ENCODE data around the gene PAH.

DNA sequence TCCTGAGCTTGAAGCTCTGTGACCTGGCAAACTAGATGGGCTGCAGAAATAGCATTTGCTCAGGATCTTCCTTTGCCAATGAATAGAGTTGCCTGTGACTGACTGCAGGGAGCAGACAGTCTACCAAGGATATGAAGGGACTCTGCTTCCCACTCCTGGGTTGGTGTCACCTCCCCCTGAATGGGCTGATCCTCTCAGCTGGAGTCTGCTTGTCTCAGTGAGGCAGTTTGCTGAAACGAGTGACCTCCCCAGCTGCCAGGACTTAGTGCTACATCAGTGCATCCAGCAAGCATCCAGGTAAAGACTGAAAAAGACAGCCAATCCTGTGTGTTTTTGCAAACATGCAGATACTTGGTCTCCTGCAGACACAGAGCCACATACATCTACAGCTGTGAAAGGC lies 28.5 kb downstream of the PAH start:
- TF ChIP-seq, protein P1, sequence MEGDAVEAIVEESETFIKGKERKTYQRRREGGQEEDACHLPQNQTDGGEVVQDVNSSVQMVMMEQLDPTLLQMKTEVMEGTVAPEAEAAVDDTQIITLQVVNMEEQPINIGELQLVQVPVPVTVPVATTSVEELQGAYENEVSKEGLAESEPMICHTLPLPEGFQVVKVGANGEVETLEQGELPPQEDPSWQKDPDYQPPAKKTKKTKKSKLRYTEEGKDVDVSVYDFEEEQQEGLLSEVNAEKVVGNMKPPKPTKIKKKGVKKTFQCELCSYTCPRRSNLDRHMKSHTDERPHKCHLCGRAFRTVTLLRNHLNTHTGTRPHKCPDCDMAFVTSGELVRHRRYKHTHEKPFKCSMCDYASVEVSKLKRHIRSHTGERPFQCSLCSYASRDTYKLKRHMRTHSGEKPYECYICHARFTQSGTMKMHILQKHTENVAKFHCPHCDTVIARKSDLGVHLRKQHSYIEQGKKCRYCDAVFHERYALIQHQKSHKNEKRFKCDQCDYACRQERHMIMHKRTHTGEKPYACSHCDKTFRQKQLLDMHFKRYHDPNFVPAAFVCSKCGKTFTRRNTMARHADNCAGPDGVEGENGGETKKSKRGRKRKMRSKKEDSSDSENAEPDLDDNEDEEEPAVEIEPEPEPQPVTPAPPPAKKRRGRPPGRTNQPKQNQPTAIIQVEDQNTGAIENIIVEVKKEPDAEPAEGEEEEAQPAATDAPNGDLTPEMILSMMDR (IDR thresholded peaks at IDR 0.05), result no peak
- no peak for TF ChIP-seq POLR2A (IDR thresholded peaks at IDR 0.05)

Measured in thyroid gland (tissue), 4 donors.